PC-3 (cell line): ENCODE measurements around the gene HMGA1. TPM values are rescaled to one million over a fixed set of nuclear protein-coding genes. Genes with fewer than 3 reads are reported as not detected.
A peak's percentile ranks its signal among the peaks of the same experiment; 100 is the strongest.

Experiments
- ATAC-seq: fragments of 200-7000 bp; cut with Tn5 transposase; 2 replicates; pipeline ENCODE4 v1.9.1; 2020; ENCODE audit warnings: mild to moderate bottlenecking, moderate library complexity
- BruUV-seq: library from RNA; stranded (reverse); fragments of 400-500 nt; replicated peaks from 2 replicates; lab custom pipeline; 2021; lab: Mats Ljungman, UMichigan
- CTCF ChIA-PET: fragments of 300-600 bp; sonication (Branson Sonifier 250); formaldehyde crosslinking; loops from one replicate; lab custom pipeline; 2022; ENCODE audit warnings: antibody characterized with exemption; lab: Charles Lee
- POLR2A ChIA-PET: fragments of 300-600 bp; sonication (Branson Sonifier 250); formaldehyde crosslinking; loops from one replicate; lab custom pipeline; 2022; ENCODE audit warnings: antibody characterized with exemption; ENCODE audit not compliant: unreplicated experiment; lab: Charles Lee
- DNase-seq: peaks from one replicate; pipeline ENCODE4 v3.0.0-alpha.2; 2015
- H2AFZ ChIP-seq: fragments of 300-600 bp; sonication (generic); 2 replicates; pipeline ENCODE4 v1.6.0; 2016; ENCODE audit warnings: antibody characterized with exemption, low read length
- H3F3A ChIP-seq: fragments of 300-600 bp; sonication (generic); one replicate; pipeline ENCODE4 v1.6.0; 2017; ENCODE audit warnings: antibody characterized with exemption, low read length, control low read depth, mild to moderate bottlenecking; ENCODE audit not compliant: unreplicated experiment
- H3K27ac ChIP-seq: fragments of 300-600 bp; sonication (generic); 2 replicates; pipeline ENCODE4 v1.5.1; 2016; ENCODE audit warnings: mild to moderate bottlenecking, low read length
- H3K27me3 ChIP-seq: fragments of 300-600 bp; sonication (generic); 2 replicates; pipeline ENCODE4 v1.6.1; 2016; ENCODE audit warnings: low read length, mixed read lengths
- H3K36me3 ChIP-seq: fragments of 300-600 bp; sonication (generic); 2 replicates; pipeline ENCODE4 v1.6.1; 2016; ENCODE audit warnings: low read depth, mixed run types, low read length, mixed read lengths
- H3K4me1 ChIP-seq: fragments of 300-600 bp; sonication (generic); 2 replicates; pipeline ENCODE4 v1.5.1; 2016; ENCODE audit warnings: low read length; ENCODE audit not compliant: insufficient read depth
- H3K4me2 ChIP-seq: fragments of 300-600 bp; sonication (generic); 2 replicates; pipeline ENCODE4 v1.6.0; 2016; ENCODE audit warnings: low read length
- H3K4me3 ChIP-seq: fragments of 300-600 bp; sonication (generic); 2 replicates; pipeline ENCODE4 v1.5.1; 2016; ENCODE audit warnings: mild to moderate bottlenecking, low read length, mixed read lengths
- H3K79me2 ChIP-seq: fragments of 300-600 bp; sonication (generic); 2 replicates; pipeline ENCODE4 v1.6.1; 2017; ENCODE audit warnings: low read length, mixed read lengths
- H3K9ac ChIP-seq: fragments of 300-600 bp; sonication (generic); 2 replicates; pipeline ENCODE4 v1.6.0; 2016; ENCODE audit warnings: mild to moderate bottlenecking, low read length
- H3K9me2 ChIP-seq: fragments of 300-600 bp; sonication (generic); replicated peaks from 2 replicates; pipeline ENCODE4 v1.6.1; 2016; ENCODE audit warnings: mixed run types, low read length, mixed read lengths
- H3K9me3 ChIP-seq: fragments of 300-600 bp; sonication (generic); 2 replicates; pipeline ENCODE4 v1.6.1; 2016; ENCODE audit warnings: low read length, mixed read lengths
- H4K20me1 ChIP-seq: fragments of 300-600 bp; sonication (generic); 2 replicates; pipeline ENCODE4 v1.6.1; 2016; ENCODE audit warnings: low read length, mixed read lengths
- CTCF ChIP-seq: fragments of 300-600 bp; sonication (generic); conservative IDR thresholded peaks from 2 replicates; pipeline ENCODE4 v1.5.1; 2017; ENCODE audit warnings: antibody characterized with exemption, low read depth, mild to moderate bottlenecking, low read length
- EZH2 ChIP-seq: fragments of 300-600 bp; sonication (generic); IDR thresholded peaks from one replicate; pipeline ENCODE4 v1.6.1; 2017; ENCODE audit warnings: antibody characterized with exemption, mild to moderate bottlenecking, low read length; ENCODE audit not compliant: unreplicated experiment
- EZH2phosphoT487 ChIP-seq: fragments of 300-600 bp; sonication (generic); IDR thresholded peaks from 2 replicates; pipeline ENCODE4 v1.6.1; 2018; ENCODE audit warnings: mild to moderate bottlenecking, antibody characterized with exemption, low read length, borderline replicate concordance
- intact Hi-C: fragments of 100-400 bp; cut with micrococcal nuclease; formaldehyde crosslinking; loops from 2 replicates; pipeline ENCODE4 v1.9.0; 2023
- total RNA-seq: library from RNA; depleted of rRNA; stranded (reverse); fragments of >200 nt; gene quantifications from 2 replicates; pipeline ENCODE4 v1.2.3, GENCODE V29; 2014

The HMGA1 gene
- total RNA-seq, 1 experiment from 2014 or later: 1,115 TPM

- ATAC-seq: no peak
- H3K36me3 ChIP-seq: no peaks in the 10 kb centered on the region
- no peaks in the 10 kb centered on the region for H4K20me1 ChIP-seq
- H3K9me3 ChIP-seq: no peaks in the 10 kb centered on the region
- ChIA-PET CTCF (no interaction called here), POLR2A (no interaction called here)
- no peaks in the 10 kb centered on the region for H3K4me1 ChIP-seq
- no peaks in the 10 kb centered on the region for H3F3A ChIP-seq
- no peaks in the 10 kb centered on the region for H3K9me2 ChIP-seq
- H3K79me2 ChIP-seq: no peaks in the 10 kb centered on the region
- DNase-seq: no peak
- no peaks in the 10 kb centered on the region for H3K27me3 ChIP-seq
- no TSS peak for BruUV-seq
- no peak for TF ChIP-seq EZH2
- TF ChIP-seq CTCF: no peak
- no peak for TF ChIP-seq EZH2phosphoT487
- H3K27ac ChIP-seq: no peak overlapping the region
- H3K4me3 ChIP-seq: no peak overlapping the region
- intact Hi-C loops: no loop called here
- no peak overlapping the region for H2AFZ ChIP-seq
- no peak overlapping the region for H3K4me2 ChIP-seq
- no peak overlapping the region for H3K9ac ChIP-seq
Measured at GRCh38 chr6:34213772-34214171, 22.9 kb upstream of the HMGA1 start.

GRCh38 chr6:34218691-34219090 lies 18.0 kb upstream of the HMGA1 start:
- no peaks in the 10 kb centered on the region for H3K9me3 ChIP-seq
- no peak overlapping the region for H3K27ac ChIP-seq
- no peak overlapping the region for H3K4me3 ChIP-seq
- no peaks in the 10 kb centered on the region for H3K9me2 ChIP-seq
- TF ChIP-seq EZH2phosphoT487: no peak
- no peak for TF ChIP-seq CTCF
- no peak for TF ChIP-seq EZH2
- intact Hi-C loops: no loop called here
- H2AFZ ChIP-seq: no peak overlapping the region
- no TSS peak for BruUV-seq
- POLR2A ChIA-PET: no interaction called here
- H3K79me2 ChIP-seq: no peaks in the 10 kb centered on the region
- H3K27me3 ChIP-seq: no peaks in the 10 kb centered on the region
- no peaks in the 10 kb centered on the region for H3K36me3 ChIP-seq
- DNase-seq (no peak), ATAC-seq (no peak)
- H3K4me2 ChIP-seq: no peak overlapping the region
- CTCF ChIA-PET: interaction anchor here (0.6 kb wide), 1 partner anchor 55 kb away, joined by 5 read pairs; no protein-coding TSS in a partner anchor
- H3K9ac ChIP-seq: no peak overlapping the region
- H3F3A ChIP-seq: no peaks in the 10 kb centered on the region
- peaks cover 9% of the 10 kb centered on the region for H3K4me1 ChIP-seq
- H4K20me1 ChIP-seq: no peaks in the 10 kb centered on the region

GRCh38 chr6:34223381-34223955 lies 13.2 kb upstream of the HMGA1 start:
- ChIA-PET CTCF (interaction anchor here (0.5 to 1.2 kb wide), 4 partner anchors 10 to 924 kb away, joined by 3 to 5 read pairs (median 4); no protein-coding TSS in a partner anchor), POLR2A (interaction anchor here (1.0 kb wide), 1 partner anchor 13 kb away, joined by 29 read pairs; the partner anchor contains the start of gene HMGA1)
- peak overlapping the region; percentile 39; the same call in 1 of the 2 replicates for H3K4me3 ChIP-seq
- peaks cover 39% of the 10 kb centered on the region for H3K4me1 ChIP-seq
- H3K27ac ChIP-seq: peak overlapping the region; percentile 44; the same call in 1 of the 2 replicates
- no peaks in the 10 kb centered on the region for H3F3A ChIP-seq
- H3K36me3 ChIP-seq: no peaks in the 10 kb centered on the region
- no peak for DNase-seq
- TSS peak; percentile 79 for BruUV-seq
- no peaks in the 10 kb centered on the region for H4K20me1 ChIP-seq
- H3K79me2 ChIP-seq: no peaks in the 10 kb centered on the region
- H2AFZ ChIP-seq: peak overlapping the region; percentile 80
- no peaks in the 10 kb centered on the region for H3K27me3 ChIP-seq
- H3K9me3 ChIP-seq: no peaks in the 10 kb centered on the region
- ATAC-seq: peak; percentile 21
- no peak overlapping the region; the same call in 1 of the 2 replicates for H3K9ac ChIP-seq
- intact Hi-C loops: no loop called here
- H3K4me2 ChIP-seq: peak overlapping the region; percentile 82
- no peaks in the 10 kb centered on the region for H3K9me2 ChIP-seq
- TF ChIP-seq CTCF (no peak), EZH2 (no peak), EZH2phosphoT487 (no peak)
